LNCaP clone FGC (cell line): Measurements from ENCODE around the gene PCDHGA12.

Experiments used
- DNase-seq: peaks from one replicate; pipeline ENCODE4 v3.0.0-alpha.2; 2011; ENCODE audit warnings: low read depth
- H3K4me3 ChIP-seq: 2 replicates; pipeline ENCODE4 v1.5.1; 2011; ENCODE audit warnings: mild to moderate bottlenecking, low read depth, low read length, control low read depth
- CTCF ChIP-seq: IDR thresholded peaks from 2 replicates; pipeline ENCODE4 v1.5.1; 2012; ENCODE audit warnings: mild to moderate bottlenecking; ENCODE audit not compliant: control insufficient read depth, insufficient read depth; ENCODE audit errors: extremely low read depth

PCDHGA12 gene

GRCh38 chr5:141477044-141477575 is 46.8 kb downstream of the PCDHGA12 start:
- peak overlapping the region; percentile 56 for H3K4me3 ChIP-seq
- no peak for TF ChIP-seq CTCF
- no peak for DNase-seq

- DNase-seq = no peak
- TF ChIP-seq CTCF = no peak
Measured at GRCh38 chr5:141477815-141478214, 47.5 kb downstream of the PCDHGA12 start.

GRCh38 chr5:141478321-141478945 is 48.1 kb downstream of the PCDHGA12 start:
- DNase-seq = no peak
- no peak overlapping the region for H3K4me3 ChIP-seq
- no peak for TF ChIP-seq CTCF

More at GRCh38 chr5:141477815-141478214, 47.5 kb downstream of the PCDHGA12 start:
- no peak overlapping the region for H3K4me3 ChIP-seq

- TF ChIP-seq CTCF = no peak
- no peak for DNase-seq
- H3K4me3 ChIP-seq = no peak overlapping the region
Measured at GRCh38 chr5:141479776-141480175, 49.5 kb downstream of the PCDHGA12 start.
